ENCODE data around the gene SLC25A52.

Gene SLC25A52

DNA sequence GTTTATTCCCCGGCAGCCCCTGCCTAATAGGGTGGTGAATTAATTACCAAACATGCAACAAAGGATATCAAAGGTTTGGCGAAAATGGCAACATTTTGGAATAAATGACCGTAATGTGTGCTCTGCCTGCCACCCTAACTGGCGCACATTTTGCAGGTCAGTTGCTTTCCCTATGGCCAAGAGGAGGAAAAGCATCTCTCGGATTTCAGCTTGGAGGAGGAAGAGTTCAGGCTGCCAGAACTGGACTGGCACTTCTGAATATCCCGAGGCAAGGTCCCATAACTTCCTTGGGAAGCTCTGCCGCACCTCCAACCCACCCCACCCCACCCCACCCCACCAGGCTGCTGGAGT lies 37.1 kb downstream of the SLC25A52 start:
- TF ChIP-seq CTCF (IDR thresholded peaks at IDR 0.05; ENCODE audit: insufficient read depth, low read depth, low read length, missing control alignments) = no peak
- H3K4me3 ChIP-seq (ENCODE audit: low read length) = peak overlapping the region; percentile 49
- no peak for DNase-seq (ENCODE audit: low read depth)

GRCh38 chr18:31722369-31722957 lies 38.2 kb downstream of the SLC25A52 start:
- peak; percentile 84 for DNase-seq (ENCODE audit: low read depth)
- peak; percentile 95 for TF ChIP-seq CTCF (IDR thresholded peaks at IDR 0.05; ENCODE audit: insufficient read depth, low read depth, low read length, missing control alignments)
- H3K4me3 ChIP-seq (ENCODE audit: low read length) = no peak overlapping the region

DNA sequence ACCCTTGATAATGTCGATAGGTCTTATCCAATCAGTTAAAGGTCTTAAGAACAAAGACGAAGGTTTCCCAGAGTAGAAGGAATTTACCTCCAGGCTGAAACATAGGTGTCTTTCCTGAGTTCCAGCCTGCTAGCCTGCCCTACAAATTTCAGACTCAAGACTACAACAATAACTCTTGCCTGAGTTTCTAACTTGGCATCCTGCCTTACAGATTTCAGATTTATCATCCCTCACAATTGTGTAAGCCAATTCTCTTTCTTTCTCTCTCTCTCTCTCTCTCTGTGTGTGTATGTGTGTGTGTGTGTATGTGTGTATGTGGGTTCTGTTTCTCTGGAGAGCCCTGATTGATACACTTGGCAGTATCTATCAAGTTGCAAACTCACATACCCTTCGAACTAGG lies 39.1 kb downstream of the SLC25A52 start:
- no peak for TF ChIP-seq CTCF (IDR thresholded peaks at IDR 0.05; ENCODE audit: insufficient read depth, low read depth, low read length, missing control alignments)
- DNase-seq (ENCODE audit: low read depth) = peak; percentile 10
- no peak overlapping the region for H3K4me3 ChIP-seq (ENCODE audit: low read length)

- no peak for TF ChIP-seq CTCF (IDR thresholded peaks at IDR 0.05; ENCODE audit: insufficient read depth, low read depth, low read length, missing control alignments)
- DNase-seq (ENCODE audit: low read depth) = peak; percentile 42
Observed at GRCh38 chr18:31720867-31721266, 39.8 kb downstream of the SLC25A52 start.

DNA sequence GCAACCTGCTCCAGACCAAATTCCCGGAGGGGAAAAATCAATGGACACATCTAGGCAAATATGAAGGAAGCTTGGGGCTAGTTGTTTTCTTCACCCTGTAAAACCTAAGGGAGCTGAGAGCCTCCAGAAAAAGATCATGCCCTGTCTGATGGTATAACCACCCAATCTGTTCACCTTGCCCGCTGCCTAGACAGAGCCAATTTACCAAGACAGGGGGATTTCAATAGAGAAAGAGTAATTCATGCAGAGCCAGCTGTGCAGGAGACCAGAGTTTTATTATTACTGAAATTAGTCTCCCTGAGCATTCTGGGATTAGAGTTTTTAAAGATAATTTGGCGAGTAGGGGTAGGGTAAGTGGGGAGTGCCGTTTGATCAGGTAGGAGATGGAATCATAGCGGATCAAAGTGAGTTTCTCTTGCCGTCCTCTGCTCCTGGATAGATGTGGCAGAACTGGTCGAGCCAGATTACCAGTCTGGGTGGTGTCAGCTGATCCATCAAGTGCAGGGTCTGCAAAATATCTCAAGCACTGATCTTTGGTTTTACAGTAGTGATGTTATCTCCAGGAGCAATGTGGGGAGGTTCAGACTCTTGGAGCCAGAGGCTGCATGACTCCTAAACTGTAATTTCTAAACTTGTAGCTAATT lies 41.2 kb downstream of the SLC25A52 start:
- no peak for DNase-seq (ENCODE audit: low read depth)
- H3K4me3 ChIP-seq (ENCODE audit: low read length) = no peak overlapping the region
- TF ChIP-seq CTCF (IDR thresholded peaks at IDR 0.05; ENCODE audit: insufficient read depth, low read depth, low read length, missing control alignments) = no peak

More at GRCh38 chr18:31720867-31721266, 39.8 kb downstream of the SLC25A52 start:
- H3K4me3 ChIP-seq (ENCODE audit: low read length) = no peak overlapping the region

- no peak for TF ChIP-seq CTCF (IDR thresholded peaks at IDR 0.05; ENCODE audit: insufficient read depth, low read depth, low read length, missing control alignments)
- DNase-seq (ENCODE audit: low read depth) = no peak
- H3K4me3 ChIP-seq (ENCODE audit: low read length) = no peak overlapping the region
Observed at GRCh38 chr18:31718386-31718785, 42.3 kb downstream of the SLC25A52 start.

- H3K4me3 ChIP-seq (ENCODE audit: low read length) = no peak overlapping the region
- TF ChIP-seq CTCF (IDR thresholded peaks at IDR 0.05; ENCODE audit: insufficient read depth, low read depth, low read length, missing control alignments) = no peak
- DNase-seq (ENCODE audit: low read depth) = no peak
Observed at GRCh38 chr18:31716362-31716761, 44.3 kb downstream of the SLC25A52 start.

Data from epithelial cell of esophagus (primary cell).